GM23248 (cell line): ENCODE measurements around the gene HIVEP3.

Experiments
- EZH2 ChIP-seq: fragments of 200-600 bp; sonication (generic); IDR thresholded peaks from 2 replicates; pipeline ENCODE4 v1.6.1; 2018; ENCODE audit warnings: antibody characterized with exemption, mild to moderate bottlenecking; ENCODE audit not compliant: insufficient read depth, poor library complexity, severe bottlenecking
- EZH2phosphoT487 ChIP-seq: fragments of 200-600 bp; sonication (generic); IDR thresholded peaks from 2 replicates; pipeline ENCODE4 v1.6.1; 2018; ENCODE audit warnings: antibody characterized with exemption, moderate library complexity, mild to moderate bottlenecking, low read depth; ENCODE audit not compliant: insufficient read depth

DNA sequence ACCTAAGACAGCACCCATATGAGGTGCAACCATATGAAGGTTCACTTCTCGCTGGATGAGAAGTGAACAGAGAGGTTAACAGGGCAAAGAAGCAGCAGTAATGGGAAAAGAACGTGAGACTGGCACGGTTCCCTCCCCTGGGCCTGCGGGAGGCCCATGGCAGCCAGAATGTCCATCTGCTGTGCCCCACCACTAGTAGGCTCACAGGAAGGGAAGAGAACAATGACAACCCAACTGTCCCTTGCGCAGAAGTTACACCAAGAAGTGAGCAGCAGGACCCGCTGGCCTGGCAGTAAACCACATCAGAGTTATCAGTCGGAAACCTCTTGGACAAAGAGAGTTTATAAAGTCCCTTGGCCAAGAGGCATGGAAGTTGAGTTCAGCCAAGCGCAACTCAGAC, 11.3 kb downstream of the HIVEP3 start:
- no peak for TF ChIP-seq EZH2phosphoT487
- no peak for TF ChIP-seq EZH2
